Muscle of arm (tissue), 12 donors: ENCODE measurements around the gene LRRC28. TPM values are rescaled to one million over a fixed set of nuclear protein-coding genes. Genes with fewer than 3 reads are reported as not detected.

ENCODE experiments used
- DNase-seq: peaks from one replicate; pipeline ENCODE4 v3.0.0-alpha.2; 2013
- polyA plus RNA-seq, 12 donors: library from polyadenylated mRNA; unstranded; fragments of 120-200 nt; gene quantifications; one replicate each; pipeline ENCODE4 v1.2.1, GENCODE V29; 2013; ENCODE audit not compliant: insufficient read length in 12 of 12

Gene LRRC28
- polyA plus RNA-seq, 12 donors = 17.3 to 27.3 (median 20.3) TPM; not detected in 1

DNA sequence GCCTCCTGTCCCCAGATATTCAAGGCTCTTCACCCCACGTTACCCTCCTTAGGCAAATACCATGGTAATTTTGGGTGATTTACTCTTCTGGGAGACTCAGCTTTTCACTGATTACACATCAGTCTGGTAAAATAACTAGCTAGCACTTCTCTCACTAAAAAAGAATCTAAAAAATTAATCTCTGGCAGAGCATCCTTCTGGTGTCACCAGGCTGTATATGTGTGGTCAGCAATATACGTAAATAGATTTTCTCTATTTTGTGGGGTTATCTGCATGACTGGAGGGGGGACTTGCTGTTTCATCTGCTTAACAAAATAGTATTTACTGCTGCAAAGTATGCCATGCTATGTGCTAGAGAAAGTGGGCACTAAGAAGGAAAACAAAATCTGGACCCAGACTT, 45.1 kb downstream of the LRRC28 start:
- no peak for DNase-seq

DNA sequence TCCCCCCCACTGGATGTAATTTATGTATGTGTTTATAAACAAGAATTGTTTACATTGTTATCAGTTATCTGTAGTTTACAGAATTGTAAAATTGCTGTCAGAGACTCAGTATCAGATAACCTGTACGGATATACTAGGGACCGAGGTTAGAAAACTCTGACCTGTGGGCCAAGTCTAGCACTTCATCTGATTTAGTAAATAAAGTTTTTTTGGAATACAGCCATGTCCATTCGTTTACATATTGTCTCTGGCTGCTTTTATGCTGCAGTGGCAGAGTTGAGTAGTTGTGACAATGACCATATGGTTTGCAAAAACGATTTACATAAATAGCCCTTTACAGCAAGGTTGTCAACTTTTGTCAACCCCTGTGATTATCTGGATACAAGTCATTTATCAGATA, 52.6 kb downstream of the LRRC28 start:
- DNase-seq = no peak

DNA sequence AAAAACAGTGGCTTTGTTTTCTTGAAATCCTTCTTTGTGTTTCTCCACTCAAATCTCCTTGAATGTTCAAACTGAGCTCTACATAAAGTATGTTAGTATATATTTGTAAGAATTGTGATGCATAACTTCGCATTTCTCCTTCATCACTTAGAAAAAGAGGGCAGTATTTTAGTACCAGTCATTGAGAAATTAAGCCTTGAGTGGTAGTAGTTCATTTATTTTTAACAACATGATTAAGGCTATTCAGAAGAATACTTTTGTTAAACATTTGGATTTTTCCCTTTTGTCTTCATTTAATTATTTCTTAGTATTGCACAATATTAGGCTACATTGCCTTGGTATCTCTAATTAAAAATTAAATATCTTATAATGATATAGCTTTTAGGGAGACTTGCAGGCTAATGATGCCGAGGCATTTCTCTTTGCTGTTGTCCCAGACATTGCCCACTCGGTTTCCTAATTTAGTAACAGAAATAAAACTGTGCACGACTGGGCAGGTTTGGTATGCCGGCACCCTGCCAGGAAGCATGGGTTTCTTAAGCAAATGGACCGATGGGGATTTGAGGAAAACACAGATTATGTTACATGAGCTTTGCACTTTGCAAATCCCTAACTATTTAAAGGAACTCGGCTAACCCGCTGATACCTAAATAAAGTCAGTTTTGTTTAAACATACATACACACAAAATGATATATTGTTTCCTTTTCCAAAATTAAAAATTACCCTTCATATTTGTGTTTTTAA, 54.7 kb downstream of the LRRC28 start:
- DNase-seq = peak; percentile 29

DNA sequence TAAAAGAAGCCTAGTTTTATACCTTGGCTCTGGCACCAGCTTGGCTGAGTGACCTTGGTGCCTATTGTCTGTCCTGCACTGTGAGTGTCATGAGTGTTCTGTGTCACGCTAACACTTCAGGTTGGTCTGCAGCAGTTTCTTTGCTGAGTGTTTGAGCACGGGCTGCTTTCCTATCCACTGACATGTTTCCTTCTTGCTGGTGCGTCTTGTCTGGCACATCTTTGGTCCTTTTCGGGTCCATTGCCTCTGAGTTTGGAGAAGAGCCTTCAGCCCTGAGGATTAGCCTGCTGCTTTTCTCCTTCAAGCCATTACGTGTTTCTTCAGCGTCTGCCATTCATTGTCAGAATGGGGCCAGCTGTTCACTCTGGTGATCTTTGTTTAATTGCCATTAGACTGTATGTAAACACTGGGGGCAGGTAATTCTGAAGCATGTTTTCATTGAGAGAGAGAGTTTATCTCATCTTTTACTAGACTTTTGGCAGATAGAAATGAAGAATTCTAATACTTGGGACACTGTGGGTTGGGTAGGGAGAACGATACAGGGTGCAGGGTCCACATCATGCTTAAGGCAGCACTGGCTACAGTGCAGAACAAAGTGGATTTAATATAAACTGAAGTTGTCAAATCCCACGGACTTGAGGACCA, 55.5 kb downstream of the LRRC28 start:
- no peak for DNase-seq

DNA sequence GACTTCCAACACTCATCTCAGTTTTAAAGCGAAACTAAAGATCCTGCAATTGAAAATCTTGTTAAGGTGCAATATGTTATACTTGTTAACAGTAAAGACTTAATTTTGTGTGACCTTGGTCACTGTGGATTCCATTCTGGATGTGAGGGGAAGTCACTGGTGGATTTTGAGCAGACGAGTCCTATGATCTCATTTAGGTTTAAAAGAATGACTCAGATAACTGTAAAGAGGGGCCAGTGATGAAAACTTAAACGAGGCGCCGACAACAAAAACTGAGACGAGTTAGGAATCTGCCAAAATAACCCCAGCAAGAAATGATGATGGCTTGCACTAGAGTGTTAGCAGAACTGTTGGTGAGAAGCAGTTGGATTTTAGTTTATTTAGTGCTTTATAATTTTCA, 56.5 kb downstream of the LRRC28 start:
- no peak for DNase-seq

DNA sequence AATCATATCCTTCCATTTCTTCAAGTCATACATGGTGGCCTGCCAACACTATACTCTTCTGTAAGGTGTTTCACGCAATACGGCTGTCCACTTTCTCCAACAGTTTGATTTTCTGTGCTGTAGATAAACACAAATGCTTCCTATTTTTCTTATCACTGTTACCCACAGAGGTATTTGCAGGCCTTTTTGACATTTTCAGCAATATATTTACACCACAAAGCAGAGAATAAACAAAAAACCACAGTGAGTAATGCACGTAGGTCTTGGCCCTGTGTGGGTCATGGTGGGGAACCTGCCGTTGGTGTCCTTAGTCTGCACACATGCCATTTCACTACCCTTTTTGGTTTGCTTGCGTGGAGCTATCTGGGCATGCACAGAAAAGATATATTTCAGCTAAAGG, 59.5 kb downstream of the LRRC28 start:
- no peak for DNase-seq

DNA sequence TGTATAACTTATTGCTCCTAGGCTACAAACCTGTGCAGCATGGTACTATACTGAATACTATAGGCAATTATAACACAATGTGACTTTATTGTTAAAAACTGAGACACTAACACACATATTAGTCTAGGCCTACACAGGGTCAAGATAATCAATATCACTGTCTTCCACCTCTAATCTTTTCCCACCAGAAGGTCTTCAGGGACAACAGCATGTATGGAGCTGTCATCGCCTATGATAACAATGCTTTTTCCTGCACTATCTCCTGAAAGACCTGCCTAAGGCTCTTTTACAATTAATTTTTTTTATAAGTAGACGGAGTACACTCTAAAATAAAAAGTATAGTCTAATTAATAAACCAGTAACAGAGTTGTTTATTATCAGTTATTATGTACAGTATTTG, 60.9 kb downstream of the LRRC28 start:
- no peak for DNase-seq

DNA sequence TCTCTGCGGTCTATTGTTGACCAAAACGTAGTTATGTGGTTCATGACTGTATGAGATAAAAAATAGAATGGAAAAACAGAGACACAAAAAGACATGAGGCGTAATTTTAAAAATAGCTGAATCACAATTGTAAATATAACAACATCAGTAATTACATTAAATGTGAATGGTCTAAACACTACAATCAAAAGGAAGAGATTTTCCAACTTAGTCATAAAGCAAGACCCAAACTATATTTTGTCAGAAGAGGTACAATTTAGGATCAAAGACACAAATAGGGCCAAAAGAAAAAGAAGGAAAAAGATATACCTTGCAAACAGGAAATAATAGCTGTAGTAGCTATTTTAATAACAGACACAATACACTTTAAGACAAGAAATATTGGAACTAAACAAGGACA, 61.5 kb downstream of the LRRC28 start:
- DNase-seq = no peak

DNA sequence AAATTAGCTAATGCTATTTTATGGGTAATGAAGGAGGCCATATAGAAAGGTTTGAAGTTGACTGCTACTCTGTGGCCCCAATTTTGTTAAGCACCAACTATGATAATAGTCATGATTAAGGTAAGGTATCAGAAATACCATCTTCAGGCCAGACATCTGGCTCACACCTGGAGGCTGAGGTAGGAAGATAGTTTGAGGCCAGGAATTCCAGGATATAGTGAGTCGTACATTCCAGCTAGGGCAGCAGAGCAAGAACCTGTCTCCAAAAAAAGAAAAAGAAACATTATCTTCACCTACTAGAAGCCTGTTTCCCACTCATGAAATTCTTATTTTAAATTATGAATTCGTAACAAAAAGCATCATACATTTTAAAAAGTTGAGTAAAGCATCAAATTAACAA, 64.4 kb downstream of the LRRC28 start:
- no peak for DNase-seq

DNA sequence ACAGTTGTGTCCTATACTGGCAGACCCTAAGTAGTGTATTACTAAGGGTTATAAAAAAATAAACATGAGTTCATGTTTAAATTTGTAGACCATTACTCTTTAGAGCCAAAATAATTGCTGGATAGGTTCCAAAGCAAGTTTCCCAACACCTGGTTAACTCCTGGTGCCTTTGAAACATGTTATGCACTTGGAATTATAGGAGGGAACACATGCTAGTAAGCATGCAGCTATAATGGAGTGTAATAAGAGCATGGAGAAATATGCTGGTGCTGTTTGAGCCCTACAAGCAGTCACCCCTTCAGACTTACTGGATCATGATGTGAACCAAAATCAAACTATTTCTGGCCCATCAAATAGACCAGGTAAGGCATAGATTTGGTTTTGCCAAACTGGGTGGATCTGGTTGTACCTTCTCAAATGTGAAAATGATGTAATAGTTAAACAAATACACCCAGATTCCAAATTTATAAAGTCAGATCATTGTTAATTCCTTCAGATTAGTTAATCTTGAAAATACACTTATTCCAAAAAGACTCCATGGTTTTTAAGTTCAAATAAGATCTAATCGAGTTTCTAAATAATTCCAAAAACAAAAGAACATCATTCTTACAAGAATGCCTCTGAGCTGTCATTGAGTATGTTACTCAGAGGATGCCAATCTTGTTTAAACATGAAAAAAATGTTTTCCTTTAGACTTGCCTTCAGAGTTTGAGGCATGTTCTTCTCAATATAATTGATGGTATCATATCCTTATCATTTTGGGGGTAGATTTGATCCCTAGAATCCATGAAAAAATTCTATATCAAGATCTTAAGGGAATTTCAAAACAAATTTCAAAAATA, 69.3 kb downstream of the LRRC28 start:
- DNase-seq = no peak

DNA sequence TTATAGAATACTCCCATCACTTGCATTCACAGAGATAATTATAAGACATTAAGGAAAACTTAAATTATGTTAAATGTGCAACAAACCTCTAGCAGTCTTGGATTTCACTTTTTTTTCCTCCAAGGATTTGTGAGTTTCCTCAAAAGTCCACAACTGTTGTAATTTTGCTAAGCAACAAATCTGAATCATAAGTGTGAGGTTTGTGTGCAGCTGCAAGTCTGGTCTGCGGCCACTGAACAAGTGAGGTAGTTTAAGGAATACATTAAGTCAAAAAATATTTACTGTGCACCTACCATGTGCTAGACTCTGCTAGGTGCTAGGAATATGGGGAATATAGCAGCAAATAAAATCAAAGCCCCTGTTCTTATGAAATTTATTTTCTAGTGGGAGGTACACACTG, 70.2 kb downstream of the LRRC28 start:
- no peak for DNase-seq

DNA sequence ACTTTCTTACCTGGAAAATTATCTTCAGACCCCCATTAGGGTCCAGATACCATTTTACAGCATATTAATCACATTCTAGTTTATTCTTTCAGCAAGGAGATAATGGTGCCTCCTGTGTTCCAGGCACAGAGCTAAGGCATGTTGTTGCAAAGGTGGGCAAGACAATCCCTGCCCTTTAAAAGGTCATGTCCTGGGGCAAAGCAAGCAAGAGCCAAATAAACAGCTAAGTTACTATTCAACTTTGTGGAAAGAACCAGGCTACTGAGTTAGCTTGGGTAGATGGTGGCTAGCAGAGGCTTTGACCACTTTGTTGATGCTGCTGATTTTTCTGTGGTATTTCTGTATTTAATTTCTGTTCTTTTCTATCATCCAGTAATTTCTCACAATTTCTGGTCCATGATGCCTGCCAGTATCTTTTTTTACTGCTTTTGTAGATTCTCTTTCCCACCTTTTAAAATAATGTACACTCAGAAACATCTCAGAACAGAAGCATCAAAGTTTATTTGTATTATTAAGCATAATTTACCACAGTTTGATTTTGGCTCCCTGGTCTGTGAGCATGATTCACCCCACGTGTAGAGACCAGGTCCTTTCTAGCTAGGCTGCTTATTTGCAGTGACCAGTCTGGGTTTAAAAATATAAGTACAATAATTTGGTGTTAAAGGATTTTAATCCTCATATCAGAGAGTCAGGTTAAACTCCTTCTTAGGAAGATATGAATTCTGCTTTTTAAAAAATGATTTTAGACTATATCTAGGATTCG, 71.5 kb downstream of the LRRC28 start:
- DNase-seq = no peak

DNA sequence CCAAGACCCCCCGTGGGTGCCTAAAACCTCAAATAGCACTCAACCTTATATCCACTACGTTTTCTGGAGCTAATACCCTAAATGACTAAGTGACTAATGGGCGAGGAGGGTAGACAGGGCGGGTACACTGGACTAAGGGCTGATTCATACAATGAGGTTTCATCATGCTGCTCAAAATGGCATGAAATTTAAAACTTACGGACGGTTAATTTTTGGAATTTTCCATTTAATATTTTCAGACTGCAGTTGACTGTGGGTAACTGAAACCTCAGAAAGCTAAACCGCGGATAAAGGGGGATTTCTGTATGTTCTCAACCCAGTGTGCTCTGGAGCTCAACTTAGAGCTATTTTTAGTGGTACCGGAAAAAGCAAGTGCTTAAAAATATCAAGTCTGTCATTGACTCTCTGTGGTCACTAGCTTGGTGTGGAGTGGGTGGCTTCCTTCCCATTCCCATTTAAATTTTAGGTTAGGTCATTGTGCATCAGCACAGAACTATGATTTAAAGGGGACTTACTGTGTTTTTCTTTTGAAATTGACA, 72.9 kb downstream of the LRRC28 start:
- DNase-seq = no peak

DNA sequence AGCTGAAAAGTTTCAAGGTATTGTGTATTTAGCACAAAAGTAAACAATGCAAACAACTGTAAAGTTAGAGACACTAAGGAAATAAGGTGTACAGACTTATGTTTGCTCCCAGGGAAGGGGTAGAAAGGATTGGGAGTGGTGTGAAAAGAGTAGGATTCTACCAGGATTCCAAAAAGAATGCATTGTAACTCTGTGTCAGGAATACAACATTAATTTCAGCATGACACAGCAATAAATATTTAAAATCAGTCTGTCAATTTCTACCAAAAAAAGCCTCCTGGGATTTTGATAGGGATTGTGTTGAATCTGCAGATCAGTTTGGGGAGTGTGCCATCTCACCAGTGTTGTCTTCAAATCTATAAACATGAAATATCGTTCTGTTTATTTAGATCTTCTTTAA, 73.4 kb downstream of the LRRC28 start:
- DNase-seq = no peak

DNA sequence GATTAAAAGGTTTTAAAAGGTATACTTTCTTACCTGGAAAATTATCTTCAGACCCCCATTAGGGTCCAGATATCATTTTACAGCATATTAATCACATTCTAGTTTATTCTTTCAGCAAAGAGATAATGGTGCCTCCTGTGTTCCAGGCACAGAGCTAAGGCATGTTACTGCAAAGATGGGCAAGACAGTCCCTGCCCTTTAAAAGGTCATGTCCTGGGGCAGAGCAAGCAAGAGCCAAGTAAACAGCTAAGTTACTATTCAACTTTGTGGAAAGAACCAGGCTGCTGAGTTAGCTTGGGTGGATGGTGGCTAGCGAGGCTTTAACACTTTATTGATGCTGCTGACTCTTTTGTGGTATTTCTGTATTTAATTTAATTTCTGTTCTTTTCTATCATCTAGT, 75.0 kb downstream of the LRRC28 start:
- no peak for DNase-seq

DNA sequence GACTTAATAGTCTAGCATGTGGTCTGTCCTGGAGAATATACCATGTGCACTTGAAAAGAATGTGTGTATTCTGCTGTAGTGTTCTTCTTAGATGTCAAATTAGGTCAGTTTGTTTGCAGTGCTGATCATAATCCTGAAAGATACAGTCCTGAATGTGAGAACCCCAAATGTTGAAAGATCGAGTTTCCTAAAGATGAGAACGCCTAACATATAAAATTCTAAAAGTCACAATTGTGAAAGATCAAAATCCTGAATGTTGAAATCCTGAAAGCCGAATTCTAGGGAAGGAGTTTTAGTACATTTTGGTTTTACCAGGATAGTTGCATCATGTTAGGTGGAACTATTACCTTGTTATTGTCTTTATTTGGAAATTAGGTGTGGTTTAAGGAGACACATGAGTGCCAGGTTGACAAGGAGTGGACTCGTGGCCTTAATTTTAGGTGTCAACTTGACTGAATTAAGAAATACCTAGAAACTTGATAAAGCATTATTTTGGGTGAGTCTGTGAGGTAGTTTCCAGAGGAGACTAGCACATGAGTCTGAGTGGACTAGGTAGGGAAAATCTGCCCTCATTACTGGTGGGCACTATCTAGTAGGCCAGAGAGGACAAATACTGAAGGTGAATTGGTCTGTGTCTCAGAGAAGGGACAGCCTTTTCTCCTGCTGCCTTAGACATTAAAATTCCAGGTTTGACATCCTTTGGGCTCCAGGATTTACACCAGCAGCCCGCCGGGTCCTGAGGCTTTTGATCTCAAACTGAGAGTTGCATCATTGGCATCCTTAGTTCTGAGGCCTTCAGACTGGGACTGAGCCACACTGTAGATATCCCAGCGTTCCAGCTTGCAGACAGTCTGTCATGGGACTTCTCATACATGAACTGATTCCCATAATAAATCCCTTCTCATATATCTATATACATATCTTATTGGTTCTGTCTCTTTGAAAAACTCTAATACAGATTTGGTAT, 77.1 kb downstream of the LRRC28 start:
- no peak for DNase-seq

DNA sequence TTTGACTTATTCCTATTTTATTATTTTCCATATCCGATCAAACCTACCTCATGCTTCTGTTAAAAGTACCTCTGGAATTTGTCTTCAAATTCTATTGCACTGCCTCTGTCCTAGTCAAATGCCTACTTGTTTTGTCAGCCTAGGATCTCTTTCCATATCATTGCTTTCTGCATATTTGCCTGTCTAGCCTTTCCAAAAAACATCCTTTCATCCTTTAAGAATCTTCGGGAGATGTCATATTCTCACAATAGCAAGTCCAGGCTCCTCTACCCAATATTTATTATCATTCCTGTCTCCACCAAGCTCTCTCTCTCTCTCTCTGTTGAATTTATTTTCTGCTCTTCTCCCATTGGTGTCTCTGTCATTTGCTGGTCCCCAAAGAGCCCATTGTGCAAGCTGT, 80.1 kb downstream of the LRRC28 start:
- no peak for DNase-seq

DNA sequence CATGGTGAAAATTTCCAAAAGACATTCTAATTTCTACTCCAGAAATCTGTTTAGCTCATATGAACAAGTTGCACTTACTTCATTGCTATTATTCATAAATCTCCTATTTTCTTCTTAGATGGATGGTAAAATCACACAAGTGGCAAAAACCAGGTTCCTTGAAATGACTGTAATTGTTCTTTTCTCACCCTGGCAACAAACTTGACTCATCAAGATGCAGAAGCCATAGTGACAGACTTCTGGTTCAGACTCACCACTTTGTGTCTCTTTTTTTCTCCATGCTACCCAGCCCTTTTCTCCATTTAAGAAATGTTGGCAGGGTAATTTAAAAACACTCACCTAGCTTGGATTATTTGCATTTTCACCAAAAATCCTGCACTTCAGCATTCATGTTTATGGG, 82.1 kb downstream of the LRRC28 start:
- no peak for DNase-seq

DNA sequence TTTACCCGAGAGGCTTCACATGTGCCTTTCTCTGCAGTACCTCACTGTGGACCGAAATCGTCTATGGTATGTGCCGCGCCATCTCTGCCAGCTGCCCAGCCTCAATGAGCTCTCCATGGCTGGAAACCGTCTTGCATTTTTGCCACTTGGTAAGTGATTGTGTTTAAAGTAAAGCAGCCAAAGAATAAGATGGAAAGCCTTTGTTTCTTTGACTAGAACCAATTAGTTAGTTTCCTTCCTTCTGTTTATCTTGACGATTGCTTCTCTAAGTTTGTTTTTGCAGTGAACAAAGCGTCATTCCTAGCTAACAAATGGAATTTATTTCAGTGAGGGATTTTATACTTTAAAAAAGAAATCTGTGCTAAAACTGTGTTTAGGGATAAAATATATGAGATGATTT, 82.7 kb downstream of the LRRC28 start:
- DNase-seq = no peak

DNA sequence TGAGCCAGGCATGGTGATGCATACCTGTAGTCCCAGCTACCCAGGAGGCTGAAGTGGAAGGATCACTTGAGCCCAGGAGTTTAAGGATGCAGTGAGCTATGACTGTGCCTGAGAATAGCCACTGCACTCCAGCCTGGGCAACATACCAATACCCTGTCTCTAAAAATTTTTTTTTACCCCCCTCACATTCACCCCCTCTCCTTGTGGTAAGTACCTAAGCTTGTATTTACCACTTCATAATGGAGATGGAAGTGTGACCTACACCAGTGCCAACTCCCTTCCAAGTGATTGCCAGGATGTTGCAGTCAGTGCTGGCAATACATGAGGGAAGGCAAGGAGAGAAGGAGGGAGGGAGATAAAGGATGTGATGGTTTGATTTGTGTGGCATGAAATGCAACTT, 84.2 kb downstream of the LRRC28 start:
- no peak for DNase-seq

DNA sequence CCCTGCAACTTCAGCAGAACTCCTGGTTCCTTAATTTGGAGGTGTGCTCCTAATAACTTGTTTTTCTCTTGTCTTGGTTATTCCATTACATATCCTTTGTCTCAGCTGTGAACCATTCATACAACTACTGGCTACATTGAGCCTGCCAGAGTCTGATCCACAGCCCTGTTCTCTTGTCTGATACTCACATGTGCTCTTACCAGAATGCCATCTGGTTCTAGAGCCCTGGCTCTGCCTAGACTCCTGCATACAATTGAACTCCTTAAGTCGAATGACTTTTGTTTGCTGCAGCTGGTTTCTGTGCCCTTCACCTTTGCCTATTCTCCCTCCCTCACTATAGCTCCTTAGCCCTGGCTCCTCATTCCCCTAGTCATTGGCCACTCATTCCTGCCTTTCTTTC, 85.5 kb downstream of the LRRC28 start:
- DNase-seq = no peak
